NK-92 treated with Interleukin-12 subunit alpha and Interleukin-12 subunit beta, amount 100 ng/mL, for 24 hours (cell line): ENCODE results near the gene RIMBP2.
"Not testable (repeated sequence)": the region's sequence is repeated elsewhere in the genome, so short reads cannot be mapped to it uniquely, and the experiment has no call there.

Experiments used
- DNase-seq: peaks from one replicate; lab custom pipeline; 2025; lab: John Stamatoyannopoulos, UW

RIMBP2 gene

GRCh38 chr12:130656411-130656810 is 59.7 kb downstream of the RIMBP2 start:
- DNase-seq, result no peak

GRCh38 chr12:130655881-130656280 is 60.2 kb downstream of the RIMBP2 start:
- no peak for DNase-seq

- DNase-seq, result no peak
Observed at GRCh38 chr12:130655010-130655409, 61.1 kb downstream of the RIMBP2 start.

- no peak for DNase-seq
Observed at GRCh38 chr12:130651188-130651959, 64.7 kb downstream of the RIMBP2 start.

- no peak for DNase-seq
Observed at GRCh38 chr12:130650131-130650530, 66.0 kb downstream of the RIMBP2 start.

- no peak for DNase-seq
Observed at GRCh38 chr12:130649101-130650045, 66.7 kb downstream of the RIMBP2 start.

GRCh38 chr12:130647814-130648213 is 68.3 kb downstream of the RIMBP2 start:
- DNase-seq, result no peak

GRCh38 chr12:130646716-130647370 is 69.3 kb downstream of the RIMBP2 start:
- no peak for DNase-seq

- DNase-seq, result not testable (repeated sequence)
Observed at GRCh38 chr12:130646191-130646590, 69.9 kb downstream of the RIMBP2 start.

- DNase-seq, result no peak
Observed at GRCh38 chr12:130645751-130646150, 70.3 kb downstream of the RIMBP2 start.

GRCh38 chr12:130644566-130644965 is 71.5 kb downstream of the RIMBP2 start:
- DNase-seq, result no peak

- no peak for DNase-seq
Observed at GRCh38 chr12:130644146-130644545, 72.0 kb downstream of the RIMBP2 start.

- DNase-seq, result no peak
Observed at GRCh38 chr12:130642856-130643255, 73.2 kb downstream of the RIMBP2 start.

GRCh38 chr12:130641533-130642184 is 74.4 kb downstream of the RIMBP2 start:
- DNase-seq, result no peak

GRCh38 chr12:130640901-130641300 is 75.2 kb downstream of the RIMBP2 start:
- DNase-seq, result no peak

GRCh38 chr12:130640496-130640895 is 75.6 kb downstream of the RIMBP2 start:
- DNase-seq, result no peak

GRCh38 chr12:130639476-130640424 is 76.3 kb downstream of the RIMBP2 start:
- no peak for DNase-seq

GRCh38 chr12:130636370-130636769 is 79.7 kb downstream of the RIMBP2 start:
- DNase-seq, result no peak

- no peak for DNase-seq
Observed at GRCh38 chr12:130634866-130635265, 81.2 kb downstream of the RIMBP2 start.

GRCh38 chr12:130633771-130634170 is 82.3 kb downstream of the RIMBP2 start:
- no peak for DNase-seq

GRCh38 chr12:130632642-130633041 is 83.5 kb downstream of the RIMBP2 start:
- DNase-seq, result no peak
